Measurements from ENCODE around the gene LSP1. TPM values are rescaled to one million over a fixed set of nuclear protein-coding genes. Genes with fewer than 3 reads are reported as not detected.

LSP1 gene
- polyA plus RNA-seq, 3 donors from 2014 or later: 437 to 767 (median 593) TPM

DNA sequence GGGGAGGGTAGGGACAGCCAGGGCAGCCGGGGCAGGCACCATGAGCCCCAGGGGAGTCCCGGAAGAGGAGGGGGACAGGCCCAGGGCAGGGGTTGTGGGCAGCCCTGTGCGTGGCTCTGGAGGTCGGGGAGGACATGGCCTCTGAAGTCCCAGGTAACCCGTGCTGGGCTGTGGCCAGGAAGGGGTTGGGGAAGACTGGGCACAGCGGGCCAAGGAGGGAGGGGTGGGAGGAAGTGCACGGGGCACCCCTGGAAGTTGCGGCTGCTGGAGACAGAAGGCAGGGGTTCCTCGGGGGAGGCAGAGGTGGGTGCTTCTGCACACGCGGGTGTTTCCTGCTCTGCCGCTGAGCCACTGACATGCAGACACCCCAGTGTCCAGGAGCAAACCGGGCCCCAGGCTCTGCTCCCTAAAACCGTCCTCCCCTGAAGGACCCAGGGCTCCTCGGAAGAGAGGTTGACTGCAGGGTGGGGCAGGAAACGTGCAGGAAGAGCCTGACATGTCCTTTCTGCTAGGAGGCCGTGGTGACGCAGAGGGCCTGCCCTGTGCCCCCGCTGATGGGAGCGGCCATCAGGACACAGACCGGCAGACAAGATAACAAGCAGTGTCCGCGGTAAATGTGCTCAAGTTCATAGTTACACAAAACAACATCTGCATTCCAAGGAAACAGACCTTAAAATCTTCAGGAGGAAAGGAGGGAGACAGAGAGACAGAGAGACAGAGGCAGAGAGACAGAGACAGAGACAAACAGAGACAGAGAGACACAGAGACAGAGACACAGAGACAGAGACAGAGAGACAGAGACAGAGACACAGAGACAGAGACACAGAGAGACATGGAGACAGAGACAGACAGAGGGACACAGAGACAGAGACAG is 8.4 kb upstream of the LSP1 start:
- H3K27me3 Mint-ChIP-seq (ENCODE audit: low read depth in 3 of 3): peaks cover 2 to 9% (median 7%) of the 10 kb centered on the region in 3 donors
- peak; percentile 37 to 63 (median 46) for DNase-seq
- H3K27ac Mint-ChIP-seq: peak overlapping the region; percentile 23 to 95 (median 89)
- no peaks in the 10 kb centered on the region for H3K36me3 Mint-ChIP-seq
- H3K4me1 Mint-ChIP-seq: peaks cover 42 to 61% of the 10 kb centered on the region in 2 donors
- H3K9me3 Mint-ChIP-seq: no peaks in the 10 kb centered on the region
- peak overlapping the region; percentile 59 to 75 (median 63) for H3K4me3 Mint-ChIP-seq

DNA sequence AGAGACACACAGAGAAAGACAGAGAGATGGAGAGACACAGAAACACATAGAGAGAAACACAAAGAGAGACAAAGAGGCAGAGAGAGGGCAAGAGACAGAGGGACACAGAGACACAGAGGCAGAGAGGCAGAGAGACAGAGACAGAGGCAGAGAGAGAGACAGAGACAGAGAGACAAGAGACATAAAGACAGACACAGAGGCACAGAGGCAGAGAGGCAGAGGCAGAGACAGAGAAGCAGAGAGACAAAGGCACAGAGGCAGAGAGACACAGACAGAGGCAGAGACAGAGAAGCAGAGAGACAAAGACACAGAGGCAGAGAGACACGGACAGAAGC is 7.8 kb upstream of the LSP1 start:
- no peaks in the 10 kb centered on the region for H3K36me3 Mint-ChIP-seq
- H3K4me1 Mint-ChIP-seq: peaks cover 42 to 61% of the 10 kb centered on the region in 2 donors
- peaks cover 2 to 9% (median 8%) of the 10 kb centered on the region in 3 donors for H3K27me3 Mint-ChIP-seq (ENCODE audit: low read depth in 3 of 3)
- H3K4me3 Mint-ChIP-seq: peak overlapping the region; percentile 59 to 75 (median 63)
- peak overlapping the region; percentile 53 to 95 (median 89) for H3K27ac Mint-ChIP-seq
- no peak for DNase-seq
- H3K9me3 Mint-ChIP-seq: no peaks in the 10 kb centered on the region

DNA sequence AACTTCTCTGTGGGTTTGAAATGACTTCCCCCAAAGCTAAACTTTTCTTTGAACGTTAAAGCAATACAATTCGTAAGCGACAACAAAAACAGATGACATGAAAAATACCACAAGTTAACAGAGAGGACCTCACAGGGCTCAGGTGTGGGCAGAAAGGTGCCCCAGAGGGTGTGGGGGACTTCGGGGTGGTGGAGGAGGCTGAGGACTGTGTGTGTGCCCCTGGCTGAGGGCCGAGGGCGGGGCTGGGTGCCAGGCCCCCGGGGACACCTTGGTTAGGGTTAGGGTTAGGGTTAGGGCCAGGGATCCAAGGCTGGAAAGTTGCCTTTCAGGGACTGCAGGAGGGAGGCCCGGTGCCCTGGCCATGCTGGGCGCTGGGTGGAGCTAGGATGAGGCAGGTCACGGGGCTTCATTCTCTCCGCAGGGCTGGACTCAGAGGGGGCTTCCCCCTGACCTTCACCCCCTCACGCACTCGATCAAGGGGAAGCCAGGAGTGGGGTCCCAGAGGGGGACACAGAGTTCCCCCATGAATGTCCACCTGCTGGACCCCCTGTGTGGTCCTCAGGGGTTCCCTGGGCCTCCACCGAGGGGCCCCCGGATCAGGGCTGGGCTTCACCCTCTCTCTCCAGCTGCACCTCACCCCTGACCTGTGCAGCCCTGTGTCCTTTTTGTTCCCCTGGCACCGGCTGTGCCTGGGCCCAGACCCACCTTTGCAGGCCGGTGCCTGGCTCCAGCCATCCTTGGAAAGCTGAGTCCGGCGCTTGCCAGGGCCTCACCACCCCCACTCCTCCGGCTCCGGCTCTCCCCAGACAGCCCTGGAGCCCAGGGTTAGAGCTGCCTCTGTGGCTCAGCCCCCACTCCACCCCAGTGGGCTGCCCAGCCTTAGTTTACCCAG is 7.1 kb upstream of the LSP1 start:
- peaks cover 9 to 14% (median 9%) of the 10 kb centered on the region in 3 donors for H3K27me3 Mint-ChIP-seq (ENCODE audit: low read depth in 3 of 3)
- DNase-seq: peak in 2 of 3 donors; percentile 29 to 34
- H3K4me1 Mint-ChIP-seq: peaks cover 47 to 68% of the 10 kb centered on the region in 2 donors
- H3K9me3 Mint-ChIP-seq: no peaks in the 10 kb centered on the region
- no peaks in the 10 kb centered on the region for H3K36me3 Mint-ChIP-seq
- peak overlapping the region; percentile 53 to 95 (median 89) for H3K27ac Mint-ChIP-seq
- peak overlapping the region; percentile 59 to 75 (median 63) for H3K4me3 Mint-ChIP-seq

DNA sequence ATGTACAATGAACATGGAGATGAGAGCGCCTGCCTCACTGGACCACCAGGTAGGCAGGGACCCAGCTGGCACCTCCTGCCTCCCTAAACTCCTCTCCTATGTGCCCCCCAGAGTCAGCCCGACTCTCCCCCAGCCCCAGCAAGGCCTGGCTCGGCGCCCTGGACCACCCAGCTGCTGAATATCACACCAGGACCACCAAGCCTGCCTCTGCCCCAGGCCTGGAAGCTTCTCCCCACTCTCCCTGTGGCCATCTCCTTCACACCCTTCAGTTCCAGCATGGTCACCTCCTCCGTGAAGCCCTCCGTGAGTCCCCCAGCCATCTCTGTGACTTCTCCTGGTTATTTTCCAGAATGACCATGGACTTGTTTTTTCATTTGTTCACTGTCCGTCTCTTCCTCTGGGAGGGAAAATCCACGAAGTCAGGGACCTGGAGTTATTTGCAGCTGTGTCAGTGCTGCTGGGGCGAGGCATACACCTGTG is 6.4 kb upstream of the LSP1 start:
- H3K27ac Mint-ChIP-seq: peak overlapping the region in 1 of 6 donors; percentile 70
- no peak overlapping the region for H3K4me3 Mint-ChIP-seq
- peaks cover 54 to 72% of the 10 kb centered on the region in 2 donors for H3K4me1 Mint-ChIP-seq
- H3K36me3 Mint-ChIP-seq: no peaks in the 10 kb centered on the region
- H3K9me3 Mint-ChIP-seq: no peaks in the 10 kb centered on the region
- DNase-seq: no peak
- H3K27me3 Mint-ChIP-seq (ENCODE audit: low read depth in 3 of 3): peaks cover 11 to 16% (median 13%) of the 10 kb centered on the region in 3 donors

DNA sequence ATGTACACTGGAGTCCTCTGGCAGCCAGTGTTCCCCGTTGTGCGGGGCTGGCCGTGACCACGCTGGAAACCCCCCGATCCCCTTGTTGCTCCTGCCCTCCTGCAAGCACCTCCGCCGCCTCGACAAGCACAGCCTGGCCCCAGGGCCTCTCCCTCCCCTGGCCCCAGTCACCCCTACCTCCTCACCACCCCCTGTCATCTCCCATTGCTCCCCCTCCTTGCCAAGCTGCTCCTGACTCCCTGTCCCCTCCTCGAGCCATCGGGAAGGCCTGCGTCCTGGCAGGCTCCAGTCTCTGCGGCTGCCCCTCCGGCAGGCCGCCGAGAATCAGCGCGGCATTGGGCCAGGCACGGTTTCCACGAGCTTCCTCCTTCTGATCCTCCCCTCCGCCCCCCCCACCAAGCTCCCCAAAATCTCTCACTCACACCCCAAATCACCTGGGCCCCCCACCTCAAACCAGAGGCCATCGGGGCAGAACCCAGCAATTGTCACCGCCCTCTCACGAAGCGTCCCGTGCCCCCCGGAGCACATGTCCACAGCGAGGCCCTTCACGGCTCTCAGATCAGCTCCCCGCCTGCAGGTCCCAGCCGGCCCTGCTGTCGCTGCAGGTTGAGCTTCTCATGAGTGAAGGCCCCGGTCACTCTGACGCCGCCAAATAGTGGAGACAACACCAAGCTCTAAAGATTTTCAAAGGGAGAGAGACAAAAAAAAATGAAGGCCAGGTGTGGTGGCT is 5.7 kb upstream of the LSP1 start:
- H3K27me3 Mint-ChIP-seq (ENCODE audit: low read depth in 3 of 3): peaks cover 11 to 16% (median 15%) of the 10 kb centered on the region in 3 donors
- no peaks in the 10 kb centered on the region for H3K36me3 Mint-ChIP-seq
- peak overlapping the region in 1 of 5 donors; percentile 46 for H3K4me3 Mint-ChIP-seq
- peak overlapping the region in 2 of 6 donors; percentile 36 to 40 for H3K27ac Mint-ChIP-seq
- DNase-seq: no peak
- H3K9me3 Mint-ChIP-seq: no peaks in the 10 kb centered on the region
- peaks cover 61 to 78% of the 10 kb centered on the region in 2 donors for H3K4me1 Mint-ChIP-seq

DNA sequence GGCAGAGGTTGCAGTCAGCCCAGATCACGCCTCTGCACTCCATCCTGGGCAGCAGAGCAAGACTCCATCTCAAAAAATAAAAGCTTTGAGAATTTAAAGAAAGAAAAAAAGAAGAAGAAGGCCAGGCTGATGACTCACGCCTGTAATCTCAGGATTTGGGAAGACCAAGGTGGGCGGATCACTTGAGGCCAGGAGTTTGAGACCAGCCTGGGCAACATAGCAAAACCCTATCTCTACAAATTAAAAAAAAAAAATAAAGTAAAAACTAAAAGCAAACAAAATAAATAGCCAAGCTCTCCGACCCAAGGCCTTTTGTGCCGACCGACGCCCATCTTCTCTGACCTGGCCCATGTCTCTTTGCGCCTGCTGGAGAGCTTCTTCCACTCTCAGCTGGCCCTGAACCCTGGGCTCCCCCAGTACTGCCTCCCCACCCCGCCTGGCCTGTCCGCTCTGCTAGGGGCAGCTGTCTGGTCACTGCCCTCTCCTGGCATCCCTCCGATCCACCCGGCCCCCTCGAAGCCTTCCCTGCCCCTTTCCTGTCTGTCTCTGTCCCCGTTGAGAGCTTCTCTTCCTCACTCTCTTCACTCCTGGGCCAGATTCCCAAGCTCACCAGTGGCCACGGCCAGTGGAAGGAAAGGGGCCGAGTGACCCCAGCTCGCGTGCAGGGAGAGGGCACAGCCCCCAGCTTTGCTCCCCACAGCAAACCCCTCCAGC is 4.8 kb upstream of the LSP1 start:
- H3K36me3 Mint-ChIP-seq: no peaks in the 10 kb centered on the region
- peak overlapping the region in 1 of 5 donors; percentile 48 for H3K4me3 Mint-ChIP-seq
- no peak for DNase-seq
- peaks cover 18 to 23% (median 21%) of the 10 kb centered on the region in 3 donors for H3K27me3 Mint-ChIP-seq (ENCODE audit: low read depth in 3 of 3)
- peaks cover 70 to 86% of the 10 kb centered on the region in 2 donors for H3K4me1 Mint-ChIP-seq
- H3K27ac Mint-ChIP-seq: peak overlapping the region in 5 of 6 donors; percentile 36 to 65 (median 46)
- H3K9me3 Mint-ChIP-seq: no peaks in the 10 kb centered on the region

DNA sequence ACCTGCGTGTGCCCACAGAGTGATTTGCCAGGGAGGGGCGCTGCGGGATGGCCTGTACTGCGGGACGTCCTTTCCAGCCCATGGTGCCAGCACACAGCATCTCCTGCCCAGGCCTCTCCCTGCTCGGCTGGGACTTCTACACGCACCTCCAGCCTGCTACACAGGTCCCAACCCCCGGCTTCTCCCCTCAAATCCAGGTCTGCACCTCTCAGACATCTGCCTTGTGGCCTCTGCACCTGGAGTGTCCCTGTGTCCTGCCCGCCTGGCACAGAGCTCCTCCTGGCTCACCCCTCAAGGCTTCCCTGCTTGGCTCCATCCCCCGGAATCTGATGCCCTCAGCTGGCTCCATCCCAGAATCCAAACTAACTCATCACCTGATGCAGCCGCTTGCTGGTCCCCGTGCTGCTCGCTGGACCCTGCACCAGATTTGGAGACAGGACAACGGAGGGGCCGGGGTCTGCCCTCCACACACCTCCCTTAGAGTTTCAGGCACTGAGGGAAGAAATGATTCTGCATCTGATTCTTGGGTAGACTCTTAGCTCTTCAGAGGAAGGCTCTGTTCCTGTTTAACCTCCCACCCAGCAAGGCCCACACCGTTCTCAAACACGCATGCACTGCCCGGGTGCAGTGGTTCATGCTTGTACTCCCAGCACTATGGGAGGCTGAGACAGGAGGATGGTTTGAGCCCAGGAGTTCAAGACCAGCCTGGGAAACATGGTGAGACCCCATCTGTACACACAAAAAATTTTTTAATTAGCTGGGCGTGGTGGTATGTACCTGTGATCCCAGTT is 4.0 kb upstream of the LSP1 start:
- H3K27me3 Mint-ChIP-seq (ENCODE audit: low read depth in 3 of 3): peaks cover 20 to 29% (median 25%) of the 10 kb centered on the region in 3 donors
- H3K4me3 Mint-ChIP-seq: peak overlapping the region in 4 of 5 donors; percentile 3 to 50 (median 30)
- H3K9me3 Mint-ChIP-seq: no peaks in the 10 kb centered on the region
- peak overlapping the region; percentile 28 to 100 (median 96) for H3K27ac Mint-ChIP-seq
- no peaks in the 10 kb centered on the region for H3K36me3 Mint-ChIP-seq
- DNase-seq: no peak
- H3K4me1 Mint-ChIP-seq: peaks cover 63 to 81% of the 10 kb centered on the region in 2 donors

DNA sequence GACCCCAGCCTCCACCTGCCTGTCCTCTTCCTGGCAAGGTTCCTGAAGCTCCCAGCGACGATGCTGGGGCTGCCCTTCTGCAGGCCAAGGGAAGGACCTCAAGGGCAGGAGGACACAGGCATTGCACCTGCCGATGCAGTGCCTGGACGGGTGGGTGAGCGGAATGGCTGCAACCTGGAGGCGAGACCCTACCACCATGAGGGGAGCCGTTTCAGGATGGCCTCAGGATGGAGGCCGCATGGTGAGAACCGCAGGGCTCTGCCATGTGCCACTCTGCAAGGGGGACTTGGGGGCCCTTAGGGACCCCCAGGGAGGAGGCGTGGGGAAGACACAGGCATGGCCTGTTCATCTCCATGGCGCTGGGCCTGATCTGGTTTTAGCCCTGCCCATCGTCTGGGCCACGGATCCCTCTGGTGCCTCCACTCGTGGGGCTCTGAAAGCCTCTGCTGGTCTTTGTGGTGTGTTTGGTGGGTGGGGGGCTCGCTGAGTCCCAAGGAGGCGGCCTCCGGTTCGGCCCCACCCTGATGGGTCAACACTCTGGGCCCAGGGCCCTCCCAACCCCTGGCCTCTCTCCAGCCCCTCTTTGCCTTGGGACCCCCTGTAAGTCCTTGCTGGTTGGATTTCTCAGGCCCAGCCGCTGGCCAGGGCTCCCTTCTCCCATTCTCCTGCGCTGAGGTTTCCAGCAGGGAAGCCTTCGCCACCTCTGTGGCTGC is 1.3 kb upstream of the LSP1 start:
- peaks cover 20 to 31% (median 25%) of the 10 kb centered on the region in 3 donors for H3K27me3 Mint-ChIP-seq (ENCODE audit: low read depth in 3 of 3)
- no peaks in the 10 kb centered on the region for H3K9me3 Mint-ChIP-seq
- peak overlapping the region; percentile 92 to 100 (median 96) for H3K27ac Mint-ChIP-seq
- peak overlapping the region; percentile 61 to 100 (median 95) for H3K4me3 Mint-ChIP-seq
- DNase-seq: no peak
- no peaks in the 10 kb centered on the region for H3K36me3 Mint-ChIP-seq
- peaks cover 51 to 73% of the 10 kb centered on the region in 2 donors for H3K4me1 Mint-ChIP-seq

DNA sequence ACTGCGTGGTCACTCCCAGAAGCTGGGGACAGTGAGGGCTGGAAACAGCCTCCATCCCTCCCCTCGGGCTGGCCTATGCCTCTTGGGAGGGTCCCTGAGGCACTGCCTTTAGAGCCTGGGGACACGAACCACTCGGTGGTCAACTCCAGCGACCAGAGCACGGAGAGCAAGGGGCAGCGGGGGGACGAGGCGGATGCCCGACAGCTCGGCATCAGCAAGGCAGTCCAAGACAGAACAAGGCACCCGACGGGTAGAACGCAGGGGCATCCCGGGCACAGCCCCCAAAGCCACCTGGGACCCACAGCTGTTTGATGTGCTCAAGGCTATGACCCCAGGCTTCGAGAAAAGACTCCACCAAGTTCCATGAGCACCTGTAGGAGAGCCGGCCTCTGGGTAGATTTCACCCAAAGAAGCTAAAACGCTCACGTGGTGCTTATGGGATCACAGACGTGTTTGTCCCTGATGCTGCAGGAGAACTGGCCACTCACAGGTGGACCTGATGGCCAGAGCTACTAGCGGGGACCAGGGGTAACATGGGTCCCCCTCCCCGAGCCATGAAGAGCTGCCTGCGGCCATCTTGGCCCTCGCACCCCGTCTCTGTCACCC is 510 bp upstream of the LSP1 start:
- Mint-ChIP-seq H3K27ac (peak overlapping the region; percentile 92 to 100 (median 96)), H3K27me3 (ENCODE audit: low read depth in 3 of 3) (peaks cover 20 to 31% (median 25%) of the 10 kb centered on the region in 3 donors), H3K9me3 (no peaks in the 10 kb centered on the region), H3K4me3 (peak overlapping the region; percentile 94 to 100 (median 98)), H3K36me3 (no peaks in the 10 kb centered on the region), H3K4me1 (peaks cover 51 to 71% of the 10 kb centered on the region in 2 donors)
- DNase-seq: peak in 1 of 3 donors; percentile 32

DNA sequence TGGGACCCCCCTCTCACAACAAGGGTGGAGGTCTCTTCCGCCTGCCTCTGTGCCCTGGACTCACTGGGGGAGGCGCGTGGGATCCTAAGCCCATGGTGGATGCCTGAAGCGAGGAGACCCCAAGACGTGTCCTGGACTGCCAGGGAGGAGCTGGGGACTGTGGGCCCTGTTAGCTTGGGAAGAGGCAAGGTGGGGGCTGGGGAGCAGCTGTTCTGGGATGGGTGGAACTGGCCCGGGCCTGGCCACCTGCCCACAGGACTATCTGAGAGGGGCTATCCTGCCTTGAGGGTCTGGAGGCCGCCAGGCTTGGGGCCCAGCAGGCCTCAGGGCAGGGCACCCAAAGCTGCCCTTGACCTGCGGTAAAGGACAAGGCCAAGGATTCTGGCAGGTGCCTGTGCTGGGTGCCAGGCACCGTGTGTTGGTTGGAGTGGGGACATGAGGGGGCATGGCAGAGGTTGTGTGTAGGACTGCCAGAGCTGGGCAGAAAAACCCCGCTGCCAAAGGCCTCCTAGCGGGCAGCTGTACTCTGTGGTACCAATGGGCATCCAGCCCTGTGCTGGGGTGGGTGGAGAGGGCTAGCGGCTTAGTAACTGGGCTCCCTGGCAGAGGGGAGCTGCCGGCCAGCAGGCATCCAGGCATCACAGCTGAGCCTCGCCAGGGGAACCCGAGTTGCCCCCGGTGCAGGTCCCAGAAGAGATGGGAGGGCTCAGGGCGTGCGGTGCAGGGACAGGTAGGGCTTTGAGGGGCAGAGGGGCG is 670 bp downstream of the LSP1 start:
- no peaks in the 10 kb centered on the region for H3K9me3 Mint-ChIP-seq
- peaks cover 51 to 68% of the 10 kb centered on the region in 2 donors for H3K4me1 Mint-ChIP-seq
- H3K36me3 Mint-ChIP-seq: no peaks in the 10 kb centered on the region
- H3K27ac Mint-ChIP-seq: peak overlapping the region; percentile 92 to 100 (median 96)
- peaks cover 20 to 31% (median 23%) of the 10 kb centered on the region in 3 donors for H3K27me3 Mint-ChIP-seq (ENCODE audit: low read depth in 3 of 3)
- peak overlapping the region; percentile 94 to 100 (median 98) for H3K4me3 Mint-ChIP-seq
- DNase-seq: peak; percentile 32 to 41 (median 39)

All from immature natural killer cell (primary cell).